Tibial nerve (tissue), 4 donors: Measurements from ENCODE around the gene PTX4. TPM values are rescaled to one million over a fixed set of nuclear protein-coding genes. Genes with fewer than 3 reads are reported as not detected.
"Not testable (repeated sequence)": the region's sequence is repeated elsewhere in the genome, so short reads cannot be mapped to it uniquely, and the experiment has no call there.

Experiments used
- DNase-seq, 2 donors: peaks; one replicate each; pipeline ENCODE4 v3.0.0-alpha.2; 2019; ENCODE audit warnings: low spot score in 2 of 2
- H3K27ac ChIP-seq, 4 donors: fragments of 200-600 bp; sonication (generic) in 3 of 4; one replicate each; pipeline ENCODE4 v1.5.1; 2017 to 2019; ENCODE audit warnings: mild to moderate bottlenecking in 1 of 4
- H3K27me3 ChIP-seq, 2 donors: fragments of 200-600 bp; sonication (generic) in 1 of 2; one replicate each; pipeline versions ENCODE4 v1.5.1 to v1.6.0; 2017 to 2019
- H3K36me3 ChIP-seq, 3 donors: fragments of 200-600 bp; sonication (generic); one replicate each; pipeline ENCODE4 v1.5.1; 2018 to 2019
- H3K4me1 ChIP-seq, 4 donors: fragments of 200-600 bp; sonication (generic) in 3 of 4; one replicate each; pipeline ENCODE4 v1.5.1; 2017 to 2019
- H3K4me3 ChIP-seq, 4 donors: fragments of 200-600 bp; sonication (generic) in 3 of 4; one replicate each; pipeline ENCODE4 v1.5.1; 2017 to 2019; ENCODE audit warnings: mild to moderate bottlenecking in 1 of 4, moderate library complexity in 1 of 4
- H3K9me3 ChIP-seq, 4 donors: fragments of 200-600 bp; sonication (generic) in 3 of 4; one replicate each; pipeline ENCODE4 v1.5.1; 2017 to 2019
- CTCF ChIP-seq, 5 experiments: fragments of 200-600 bp in 3 of 5; fragments of 450-650 bp in 2 of 5; sonication (generic) in 3 of 5; IDR thresholded peaks; one replicate each; pipeline ENCODE4 v1.5.1; 2016 to 2019; ENCODE audit warnings: antibody characterized with exemption in 5 of 5, mild to moderate bottlenecking in 3 of 5, moderate library complexity in 2 of 5
- EP300 ChIP-seq, 2 donors: sonication (generic); formaldehyde crosslinking; IDR thresholded peaks; one replicate each; pipeline ENCODE4 v1.6.1; 2017; ENCODE audit warnings: antibody characterized with exemption in 2 of 2, mild to moderate bottlenecking in 1 of 2
- POLR2A ChIP-seq, 2 donors: fragments of 450-650 bp; IDR thresholded peaks; one replicate each; pipeline ENCODE4 v1.6.1; 2017; ENCODE audit warnings: antibody characterized with exemption in 2 of 2, mild to moderate bottlenecking in 2 of 2, moderate library complexity in 2 of 2
- WGBS, 2 donors: methylation state at CpG; one replicate each; pipeline ENCODE4 v1.1.5; 2018; 5-methylcytosine and 5-hydroxymethylcytosine counted together
- total RNA-seq, 4 donors: library from RNA; depleted of rRNA; stranded (reverse); fragments of >200 nt; gene quantifications; one replicate each; pipeline ENCODE4 v1.1.0, GENCODE V29; 2016

PTX4 gene
- total RNA-seq, 4 donors from 2014 or later = not detected

GRCh38 chr16:1443403-1443973 lies 45.3 kb downstream of the PTX4 start:
- whole genome bisulfite sequencing, 2 donors = 82 to 90% methylated on average over 28 to 33 of the region's 38 CpGs
- no peak for DNase-seq
- Histone ChIP-seq H3K4me3 (no peak overlapping the region), H3K9me3 (no peaks in the 10 kb centered on the region), H3K27ac (no peak overlapping the region), H3K4me1 (no peaks in the 10 kb centered on the region), H3K27me3 (no peaks in the 10 kb centered on the region), H3K36me3 (peaks cover 0 to 77% (median 5%) of the 10 kb centered on the region in 3 donors)
- TF ChIP-seq CTCF (IDR thresholded peaks at IDR 0.05) = no peak
- no peak for TF ChIP-seq POLR2A (IDR thresholded peaks at IDR 0.05)
- no peak for TF ChIP-seq EP300 (IDR thresholded peaks at IDR 0.05)

DNA sequence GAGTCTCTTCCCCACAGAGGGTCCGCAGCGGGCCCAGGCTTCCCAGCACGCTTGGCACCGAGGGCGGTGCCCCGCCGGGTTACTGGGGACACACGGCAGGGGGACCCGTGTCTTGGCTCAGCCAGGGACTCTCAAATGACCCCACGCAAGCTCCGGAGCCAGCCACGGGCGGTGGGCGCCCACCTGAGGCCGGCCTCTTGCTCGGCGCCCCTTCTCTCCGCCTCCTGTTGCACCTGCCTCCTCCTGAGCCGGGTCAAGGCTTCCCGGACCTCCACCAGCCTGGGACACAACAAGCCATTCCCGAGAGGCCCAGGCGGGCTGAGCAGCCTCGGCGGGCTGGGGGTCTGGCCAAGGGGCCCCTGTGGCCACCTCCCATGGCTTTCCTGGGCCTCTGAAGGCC lies 46.0 kb downstream of the PTX4 start:
- Histone ChIP-seq H3K36me3 (peaks cover 0 to 77% (median 5%) of the 10 kb centered on the region in 3 donors), H3K27ac (no peak overlapping the region), H3K4me1 (no peaks in the 10 kb centered on the region), H3K27me3 (no peaks in the 10 kb centered on the region), H3K4me3 (no peak overlapping the region), H3K9me3 (no peaks in the 10 kb centered on the region)
- no peak for DNase-seq
- no peak for TF ChIP-seq CTCF (IDR thresholded peaks at IDR 0.05)
- TF ChIP-seq POLR2A (IDR thresholded peaks at IDR 0.05) = no peak
- no peak for TF ChIP-seq EP300 (IDR thresholded peaks at IDR 0.05)
- WGBS, 2 donors = 80 to 85% methylated on average over 17 to 18 of the region's 24 CpGs

- no peak overlapping the region for H3K27ac ChIP-seq
- DNase-seq = no peak
Observed at GRCh38 chr16:1441391-1441829, 47.3 kb downstream of the PTX4 start.

DNA sequence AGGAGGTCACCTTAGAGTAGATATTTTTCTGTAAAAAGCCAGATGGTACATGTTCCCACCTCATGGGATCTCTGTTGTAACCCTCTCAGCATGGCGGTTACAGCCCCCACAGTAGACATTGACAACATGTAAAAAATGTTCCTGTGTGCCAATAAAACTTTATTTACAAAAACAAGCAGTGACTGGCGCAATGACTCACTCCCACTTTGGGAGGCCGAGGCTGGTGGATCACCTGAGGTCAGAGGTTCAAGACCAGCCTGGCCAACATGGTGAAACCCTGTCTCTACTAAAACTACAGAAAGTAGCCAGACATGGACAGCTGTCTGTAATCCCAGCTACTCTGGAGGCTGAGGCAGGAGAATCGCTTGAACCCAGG lies 49.1 kb downstream of the PTX4 start:
- peaks cover 0 to 77% (median 0%) of the 10 kb centered on the region in 3 donors for H3K36me3 ChIP-seq
- WGBS, 2 donors = 88 to 92% methylated on average over 4 of the region's 4 CpGs

More at GRCh38 chr16:1441391-1441829, 47.3 kb downstream of the PTX4 start:
- no peaks in the 10 kb centered on the region for H3K9me3 ChIP-seq
- 82% methylated on average over 18 to 21 of the region's 22 CpGs for WGBS, 2 donors
- H3K27me3 ChIP-seq = no peaks in the 10 kb centered on the region
- peaks cover 0 to 77% (median 0%) of the 10 kb centered on the region in 3 donors for H3K36me3 ChIP-seq
- no peaks in the 10 kb centered on the region for H3K4me1 ChIP-seq
- no peak overlapping the region for H3K4me3 ChIP-seq
- TF ChIP-seq CTCF (IDR thresholded peaks at IDR 0.05) (no peak), POLR2A (IDR thresholded peaks at IDR 0.05) (no peak), EP300 (IDR thresholded peaks at IDR 0.05) (no peak)

GRCh38 chr16:1439058-1439698 lies 49.6 kb downstream of the PTX4 start:
- Histone ChIP-seq H3K27ac (no peak overlapping the region), H3K9me3 (no peaks in the 10 kb centered on the region), H3K27me3 (no peaks in the 10 kb centered on the region), H3K4me1 (no peaks in the 10 kb centered on the region), H3K36me3 (peaks cover 0 to 80% (median 0%) of the 10 kb centered on the region in 3 donors), H3K4me3 (no peak overlapping the region)
- TF ChIP-seq EP300 (IDR thresholded peaks at IDR 0.05) = no peak
- 89 to 100% methylated on average over 1 to 22 of the region's 27 CpGs for WGBS, 2 donors
- no peak for DNase-seq

More for the DNA sequence above, 49.1 kb downstream of the PTX4 start:
- not testable (repeated sequence) for H3K27ac ChIP-seq, H3K4me3 ChIP-seq, DNase-seq, H3K27me3 ChIP-seq, H3K4me1 ChIP-seq, H3K9me3 ChIP-seq

DNA sequence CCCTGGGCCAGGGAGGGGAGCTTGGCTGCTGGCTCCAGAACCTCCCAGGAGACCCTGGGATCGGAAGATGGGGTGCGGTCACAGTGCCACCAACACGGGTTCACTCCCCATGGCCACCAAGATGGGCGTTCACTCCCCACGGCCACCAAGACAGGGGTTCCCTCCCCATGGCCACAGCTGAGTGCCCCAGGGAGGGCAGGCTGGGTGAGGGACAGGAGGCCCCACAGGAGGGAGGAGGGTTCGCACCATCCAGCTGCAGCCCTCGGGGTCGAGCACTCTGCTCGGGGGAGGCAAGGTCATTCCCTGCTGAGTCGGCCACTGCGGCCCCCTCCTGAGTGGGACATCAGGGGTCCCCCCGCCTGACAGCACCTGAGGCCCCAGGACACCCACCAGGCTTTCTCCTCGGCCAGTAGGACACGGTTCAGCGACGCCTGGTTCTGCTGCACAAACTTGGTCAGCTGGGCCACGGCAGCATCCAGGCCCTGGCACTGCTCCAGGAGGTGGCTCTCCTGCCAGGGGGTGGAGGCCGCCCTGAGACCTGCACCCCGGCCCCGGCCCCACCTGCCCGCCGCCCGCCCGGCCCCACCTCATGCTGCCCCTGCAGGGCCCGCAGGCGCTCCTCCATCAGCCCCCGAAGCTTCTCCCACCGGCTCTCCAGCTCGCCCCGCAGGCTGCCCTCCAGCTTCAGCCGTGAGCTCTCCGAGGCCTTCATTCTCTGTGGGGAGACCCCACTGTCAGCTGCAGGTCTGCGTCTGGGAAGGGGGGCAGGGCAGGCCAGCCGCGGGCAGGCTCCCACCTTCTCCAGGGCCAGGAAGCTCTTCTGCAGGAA lies 50.3 kb downstream of the PTX4 start:
- WGBS, 2 donors = 81 to 92% methylated on average over 15 to 23 of the region's 35 CpGs
- no peaks in the 10 kb centered on the region for H3K27me3 ChIP-seq
- no peak overlapping the region for H3K27ac ChIP-seq
- no peak for DNase-seq
- no peak overlapping the region for H3K4me3 ChIP-seq
- peaks cover 0 to 85% (median 0%) of the 10 kb centered on the region in 3 donors for H3K36me3 ChIP-seq
- H3K4me1 ChIP-seq = no peaks in the 10 kb centered on the region
- no peaks in the 10 kb centered on the region for H3K9me3 ChIP-seq
- no peak for TF ChIP-seq EP300 (IDR thresholded peaks at IDR 0.05)
- TF ChIP-seq CTCF (IDR thresholded peaks at IDR 0.05) = no peak
- TF ChIP-seq POLR2A (IDR thresholded peaks at IDR 0.05) = no peak
